Activated T-helper 2 cell treated with anti-CD3 and anti-CD28 coated beads, Interferon-gamma antibody, Interleukin-2, Interleukin-4, amounts not matched to agents 10 μg/mL and 5 μg/mL and 100 μg/mL, durations not matched to agents 14 hours and 24 hours and 36 hours (primary cell): ENCODE results near the gene EFHB. TPM values are rescaled to one million over a fixed set of nuclear protein-coding genes. Genes with fewer than 3 reads are reported as not detected.
A peak's percentile ranks its signal among the peaks of the same experiment; 100 is the strongest.
"Not testable (repeated sequence)": the region's sequence is repeated elsewhere in the genome, so short reads cannot be mapped to it uniquely, and the experiment has no call there.

Experiments
- DNase-seq: peaks from one replicate; pipeline ENCODE4 v3.0.0; 2021; ENCODE audit warnings: low spot score
- H3K27ac Mint-ChIP-seq: one replicate; pipeline ENCODE4 v1.8.0; 2021; ENCODE audit warnings: mixed read lengths
- H3K27me3 Mint-ChIP-seq: one replicate; pipeline ENCODE4 v1.8.0; 2021; ENCODE audit warnings: low read depth, mixed read lengths
- H3K36me3 Mint-ChIP-seq: one replicate; pipeline ENCODE4 v1.8.0; 2021; ENCODE audit warnings: low read depth, mixed read lengths
- H3K4me1 Mint-ChIP-seq: one replicate; pipeline ENCODE4 v1.8.0; 2021; ENCODE audit warnings: low read depth, mixed read lengths
- H3K4me3 Mint-ChIP-seq: one replicate; pipeline ENCODE4 v1.8.0; 2021; ENCODE audit warnings: low read depth, mild to moderate bottlenecking, moderate library complexity, mixed read lengths
- H3K9me3 Mint-ChIP-seq: one replicate; pipeline ENCODE4 v1.8.0; 2021; ENCODE audit warnings: mixed read lengths
- intact Hi-C: fragments of 100-400 bp; cut with micrococcal nuclease; formaldehyde crosslinking; loops from one replicate; pipeline ENCODE4 v1.15.1; 2023
- total RNA-seq: library from RNA; stranded (reverse); gene quantifications from 2 replicates; pipeline ENCODE4 v1.2.3, GENCODE V29; 2022

Gene EFHB, protein sequence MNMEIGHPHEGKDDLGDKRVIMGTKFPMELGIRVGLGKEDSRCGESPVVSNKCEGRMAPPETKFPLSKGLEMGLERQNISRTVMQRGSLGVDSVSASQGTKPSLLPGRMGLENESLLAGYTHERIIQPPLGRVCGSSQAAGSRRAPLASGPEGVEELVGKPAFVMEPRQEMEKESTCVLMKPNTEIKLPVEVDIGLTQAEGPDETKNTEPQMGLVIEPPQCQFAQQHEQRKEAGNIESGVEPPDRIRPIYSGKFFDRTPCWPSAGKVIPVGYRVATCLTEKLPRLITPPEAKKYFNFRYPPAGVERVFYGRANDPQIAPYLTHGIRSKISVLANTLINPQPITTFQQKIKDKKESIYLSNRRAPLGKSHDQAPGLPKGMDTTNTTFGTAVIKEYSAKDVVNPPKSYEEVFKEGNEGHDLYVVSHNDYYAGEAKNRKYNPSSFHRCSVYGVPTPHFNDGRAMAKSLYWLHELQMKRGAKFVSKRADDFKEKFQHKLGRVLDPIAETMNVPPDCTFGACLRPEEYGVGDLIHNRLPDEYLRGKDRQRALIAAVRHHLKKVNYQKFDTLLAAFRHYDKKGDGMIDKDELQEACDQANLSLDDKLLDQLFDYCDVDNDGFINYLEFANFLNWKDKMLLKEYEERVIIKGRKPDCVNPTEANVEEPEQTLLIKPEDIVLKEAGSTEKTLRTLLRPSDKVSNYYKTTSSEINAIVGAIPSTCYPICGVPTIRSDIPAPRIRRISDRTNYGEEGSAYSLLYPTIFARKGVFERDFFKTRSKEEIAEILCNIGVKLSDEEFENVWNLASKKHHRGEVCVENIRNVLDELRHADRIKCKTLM
- total RNA-seq, result 0.94 TPM in 1 of 2 replicates, not detected in the other

DNA sequence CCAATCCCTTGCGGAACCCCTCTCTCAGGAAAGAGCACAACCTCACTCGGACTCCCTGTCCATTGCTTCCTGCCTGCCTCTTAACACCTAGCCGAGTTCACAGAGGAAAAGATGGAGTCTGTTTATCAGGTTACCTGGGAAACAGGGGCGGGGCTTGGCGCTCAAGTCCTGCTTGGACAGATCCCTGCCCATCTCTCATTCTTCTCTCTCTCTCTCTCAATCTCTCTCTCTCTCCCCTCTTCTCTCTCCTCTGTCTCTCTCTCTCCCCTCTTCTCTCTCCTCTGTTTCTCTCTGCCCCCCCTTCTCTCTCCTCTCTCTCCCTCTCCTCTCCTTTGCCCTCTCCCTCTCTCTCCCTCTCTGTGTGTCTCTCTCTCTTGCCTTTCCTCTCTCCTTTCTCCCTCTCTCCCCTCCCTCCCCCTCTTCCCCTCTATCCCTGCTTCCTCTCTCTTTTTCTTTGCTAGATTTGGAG is at the start of gene EFHB:
Gene EFHB (minus strand): TSS at position 120 of the 469 bp plus-strand sequence. CDS start 199 bp downstream, outside the sequence.
- Mint-ChIP-seq H3K27me3 (peaks cover 8% of the 10 kb centered on the region), H3K36me3 (no peaks in the 10 kb centered on the region), H3K4me1 (peaks cover 54% of the 10 kb centered on the region), H3K4me3 (no peak within 1 kb of the TSS), H3K9me3 (no peaks in the 10 kb centered on the region), H3K27ac (peak within 1 kb of the TSS; percentile 14)
- intact Hi-C loops, result loop anchor here (5.0 to 10.0 kb wide), 4 partner anchors 47 to 1729 kb away; no protein-coding TSS in a partner anchor
- no peak for DNase-seq

DNA sequence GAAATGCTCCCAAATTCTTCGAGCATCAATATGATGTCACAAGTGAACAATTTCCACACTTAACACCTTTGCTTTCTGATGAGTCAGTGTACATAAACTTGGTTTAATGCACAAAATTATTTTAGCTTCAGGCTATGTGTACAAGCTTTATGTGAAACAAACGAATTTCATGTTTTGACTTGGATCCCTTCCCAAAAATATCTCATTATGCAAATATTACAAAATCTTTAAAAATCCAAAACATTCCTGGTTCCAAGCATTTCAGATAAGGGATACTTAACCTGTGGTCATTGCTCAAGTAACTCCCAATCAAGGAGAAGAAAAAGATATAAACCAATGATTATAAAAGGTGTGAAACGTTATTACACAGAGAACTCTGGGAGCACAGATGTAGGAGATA is 38.0 kb upstream of the EFHB start:
- H3K27ac Mint-ChIP-seq, result no peak overlapping the region
- intact Hi-C loops, result loop anchor here (10.0 kb wide), 1 partner anchor 87 kb away; no protein-coding TSS in a partner anchor
- DNase-seq, result no peak
- H3K9me3 Mint-ChIP-seq, result no peaks in the 10 kb centered on the region
- peaks cover 56% of the 10 kb centered on the region for H3K36me3 Mint-ChIP-seq
- no peak overlapping the region for H3K4me3 Mint-ChIP-seq
- peaks cover 5% of the 10 kb centered on the region for H3K4me1 Mint-ChIP-seq
- no peaks in the 10 kb centered on the region for H3K27me3 Mint-ChIP-seq

DNA sequence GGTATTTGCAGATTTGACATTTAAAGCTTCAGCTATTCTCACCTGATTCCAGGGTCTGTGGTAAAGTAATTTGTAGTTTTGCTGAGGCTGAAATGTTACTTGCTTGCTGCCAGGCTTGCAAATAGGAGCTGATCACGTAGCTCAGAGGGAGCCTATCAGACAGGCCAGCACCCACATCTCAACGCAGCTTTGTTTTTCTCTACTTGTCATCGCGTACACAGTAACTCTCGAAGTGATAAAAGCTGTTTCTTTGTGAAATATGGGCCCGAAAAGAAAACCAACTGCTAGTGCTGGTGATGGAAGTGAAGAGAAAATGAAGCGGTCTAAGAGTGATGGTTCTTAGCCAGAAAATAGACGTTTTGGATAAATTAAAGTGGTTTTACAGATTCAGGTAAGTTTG is 36.3 kb upstream of the EFHB start:
- DNase-seq, result no peak
- Mint-ChIP-seq H3K4me3 (no peak overlapping the region), H3K36me3 (peaks cover 51% of the 10 kb centered on the region), H3K4me1 (peaks cover 8% of the 10 kb centered on the region), H3K27ac (no peak overlapping the region), H3K9me3 (no peaks in the 10 kb centered on the region), H3K27me3 (no peaks in the 10 kb centered on the region)
- intact Hi-C loops, result loop anchor here (10.0 kb wide), 1 partner anchor 86 kb away; no protein-coding TSS in a partner anchor

DNA sequence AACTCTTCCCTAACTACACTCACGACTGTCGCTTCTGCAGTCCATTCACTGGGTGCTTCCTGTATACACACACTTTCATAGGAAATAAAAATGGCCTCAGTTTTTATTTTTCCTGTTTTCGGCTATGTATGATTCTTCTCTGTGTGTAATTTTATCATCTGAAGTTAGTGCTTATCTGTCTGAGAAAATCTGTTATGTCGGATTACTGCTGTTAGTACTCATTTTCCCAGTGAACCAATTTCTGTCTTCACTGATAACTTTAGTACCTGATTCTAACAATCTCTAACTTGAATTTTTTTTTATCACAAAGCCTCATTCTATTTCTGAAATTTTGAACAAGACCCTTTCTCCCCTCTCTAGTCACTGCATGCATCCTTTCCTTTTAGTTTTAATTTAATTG is 33.8 kb upstream of the EFHB start:
- H3K9me3 Mint-ChIP-seq, result no peaks in the 10 kb centered on the region
- peaks cover 8% of the 10 kb centered on the region for H3K4me1 Mint-ChIP-seq
- intact Hi-C loops, result no loop called here
- no peaks in the 10 kb centered on the region for H3K27me3 Mint-ChIP-seq
- H3K27ac Mint-ChIP-seq, result no peak overlapping the region
- DNase-seq, result no peak
- no peak overlapping the region for H3K4me3 Mint-ChIP-seq
- H3K36me3 Mint-ChIP-seq, result peaks cover 44% of the 10 kb centered on the region

DNA sequence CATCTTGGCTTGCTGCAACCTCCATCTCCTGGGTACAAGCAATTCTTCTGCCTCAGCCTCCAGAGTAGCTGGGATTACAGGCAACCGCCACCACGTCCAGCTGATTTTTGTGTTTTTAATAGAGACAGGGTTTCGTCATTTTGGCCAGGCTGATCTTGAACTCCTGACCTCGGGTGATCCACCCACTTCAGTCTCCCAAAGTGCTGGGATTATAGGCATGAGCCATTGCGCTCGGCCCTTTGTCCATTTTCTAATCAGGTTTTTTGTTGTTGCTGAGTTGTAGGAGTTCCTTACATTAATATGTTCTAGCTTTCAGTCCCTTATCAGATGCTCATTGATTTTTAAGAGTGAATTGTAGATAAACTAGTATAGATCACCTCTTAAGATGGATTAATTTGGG is 33.2 kb upstream of the EFHB start:
- H3K9me3 Mint-ChIP-seq, result no peaks in the 10 kb centered on the region
- no peak for DNase-seq
- no peak overlapping the region for H3K4me3 Mint-ChIP-seq
- peaks cover 4% of the 10 kb centered on the region for H3K4me1 Mint-ChIP-seq
- no peaks in the 10 kb centered on the region for H3K27me3 Mint-ChIP-seq
- no peak overlapping the region for H3K27ac Mint-ChIP-seq
- intact Hi-C loops, result no loop called here
- H3K36me3 Mint-ChIP-seq, result peaks cover 38% of the 10 kb centered on the region

DNA sequence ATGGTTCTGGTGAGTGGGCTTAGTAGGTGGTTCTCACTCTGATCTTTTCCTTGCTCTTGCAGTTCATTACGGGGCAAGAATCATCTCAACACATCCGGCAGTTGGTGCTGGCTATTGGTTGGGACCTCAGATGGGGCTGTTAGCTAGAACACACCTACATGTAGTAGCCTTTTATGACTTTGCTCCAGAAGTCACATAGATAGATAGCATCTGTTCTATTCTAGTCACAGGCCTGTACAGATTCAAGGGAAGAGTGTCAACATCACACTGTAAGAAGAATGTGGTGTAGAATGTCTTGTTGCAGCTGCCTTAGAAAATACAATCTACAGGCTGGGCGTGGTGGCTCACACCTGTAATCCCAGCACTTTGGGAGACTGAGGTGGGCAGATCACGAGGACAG is 27.9 kb upstream of the EFHB start:
- H3K4me3 Mint-ChIP-seq, result no peak overlapping the region

DNA sequence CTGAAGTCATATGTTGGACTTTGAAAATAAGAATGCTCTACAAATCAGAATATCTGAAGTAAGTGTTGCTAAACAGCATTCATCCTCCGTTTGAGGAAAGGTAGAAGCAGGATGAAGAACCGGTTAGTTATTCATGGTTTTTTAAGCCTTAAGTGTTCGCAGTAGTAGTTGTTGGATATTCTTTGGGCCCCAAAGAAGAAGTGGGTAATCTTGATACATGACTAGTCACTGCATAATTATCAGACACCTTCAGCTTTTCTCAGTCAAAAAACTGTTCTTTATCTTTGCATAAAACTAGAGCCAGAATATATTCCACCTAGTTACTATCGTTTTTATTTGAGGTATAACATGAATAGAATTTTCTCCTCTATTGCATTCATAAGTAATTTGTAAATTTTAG is 26.7 kb upstream of the EFHB start:
- H3K27ac Mint-ChIP-seq, result no peak overlapping the region
- H3K4me3 Mint-ChIP-seq, result no peak overlapping the region
- intact Hi-C loops, result no loop called here
- DNase-seq, result no peak
- H3K4me1 Mint-ChIP-seq, result peaks cover 14% of the 10 kb centered on the region
- H3K27me3 Mint-ChIP-seq, result no peaks in the 10 kb centered on the region
- peaks cover 30% of the 10 kb centered on the region for H3K36me3 Mint-ChIP-seq
- no peaks in the 10 kb centered on the region for H3K9me3 Mint-ChIP-seq

More for the DNA sequence above, 27.9 kb upstream of the EFHB start:
- Mint-ChIP-seq H3K27ac (no peak overlapping the region), H3K9me3 (no peaks in the 10 kb centered on the region), H3K36me3 (peaks cover 31% of the 10 kb centered on the region), H3K4me1 (peaks cover 14% of the 10 kb centered on the region), H3K27me3 (no peaks in the 10 kb centered on the region)
- no peak for DNase-seq
- intact Hi-C loops, result no loop called here

DNA sequence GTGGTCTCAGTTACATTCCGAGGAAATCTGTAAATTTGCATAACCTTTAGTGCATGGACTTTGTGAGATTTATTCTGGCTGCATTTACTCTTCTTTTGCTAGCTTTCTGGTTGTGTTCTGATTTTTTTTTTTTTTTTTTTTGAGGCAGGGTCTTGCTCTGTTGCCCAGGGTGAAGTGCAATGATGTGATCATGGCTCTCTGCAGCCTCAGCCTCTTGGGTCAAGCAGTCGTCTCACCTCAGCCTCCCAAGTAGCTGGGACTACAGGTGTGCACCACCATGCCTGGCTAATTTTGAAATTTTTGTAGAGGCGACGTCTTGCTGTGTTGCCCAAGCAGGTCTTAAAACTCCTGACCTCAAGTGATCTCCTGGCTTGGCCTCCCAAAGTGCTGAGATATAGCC is 25.5 kb upstream of the EFHB start:
- peaks cover 15% of the 10 kb centered on the region for H3K4me1 Mint-ChIP-seq
- H3K4me3 Mint-ChIP-seq, result no peak overlapping the region
- H3K27ac Mint-ChIP-seq, result no peak overlapping the region
- DNase-seq, result no peak
- H3K36me3 Mint-ChIP-seq, result peaks cover 40% of the 10 kb centered on the region
- H3K27me3 Mint-ChIP-seq, result no peaks in the 10 kb centered on the region
- no peaks in the 10 kb centered on the region for H3K9me3 Mint-ChIP-seq
- intact Hi-C loops, result no loop called here

DNA sequence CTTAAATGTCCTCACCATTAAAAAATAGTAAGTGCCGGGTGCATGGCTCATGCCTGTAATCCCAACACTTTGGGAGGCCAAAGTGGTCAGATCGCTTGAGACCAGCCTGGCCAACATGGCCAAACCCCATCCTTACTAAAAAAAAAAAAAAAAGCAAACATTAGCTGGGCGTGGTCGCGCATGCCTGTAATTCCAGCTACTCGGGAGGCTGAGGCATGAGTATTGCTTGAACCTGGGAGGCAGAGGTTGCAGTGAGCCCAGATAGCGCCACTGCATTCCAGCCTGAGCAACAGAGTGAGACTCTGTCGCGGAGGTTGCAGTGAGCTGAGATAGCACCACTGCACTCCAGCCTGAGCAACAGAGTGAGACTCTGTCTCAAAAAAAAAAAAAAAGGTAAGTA is 23.3 kb upstream of the EFHB start:
- H3K27ac Mint-ChIP-seq, H3K27me3 Mint-ChIP-seq, H3K9me3 Mint-ChIP-seq, DNase-seq, intact Hi-C loops, H3K4me3 Mint-ChIP-seq: not testable (repeated sequence)
- Mint-ChIP-seq H3K36me3 (peaks cover 45% of the 10 kb centered on the region), H3K4me1 (peaks cover 15% of the 10 kb centered on the region)

DNA sequence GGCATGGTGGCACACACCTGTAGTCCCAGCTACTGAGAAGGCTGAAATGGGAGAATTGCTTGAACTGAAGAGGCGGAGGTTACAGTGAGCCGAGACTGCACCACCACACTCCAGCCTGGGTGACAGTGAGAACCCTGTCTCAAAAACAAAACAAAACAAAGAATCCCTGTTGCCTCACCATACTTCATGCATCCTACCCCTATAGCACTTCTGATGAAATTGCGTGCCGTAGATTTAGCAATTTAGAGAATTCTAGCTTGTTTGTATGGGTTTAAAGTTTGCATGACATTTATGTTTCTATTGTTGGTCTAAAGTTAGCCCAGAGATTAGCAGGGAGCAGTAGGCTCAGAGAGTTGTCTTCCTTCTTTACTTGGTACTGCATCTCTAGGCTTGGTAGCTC is 20.7 kb upstream of the EFHB start:
- intact Hi-C loops, result no loop called here
- no peak overlapping the region for H3K27ac Mint-ChIP-seq
- H3K27me3 Mint-ChIP-seq, result no peaks in the 10 kb centered on the region
- peaks cover 48% of the 10 kb centered on the region for H3K36me3 Mint-ChIP-seq
- DNase-seq, result no peak
- no peaks in the 10 kb centered on the region for H3K9me3 Mint-ChIP-seq
- peaks cover 18% of the 10 kb centered on the region for H3K4me1 Mint-ChIP-seq
- H3K4me3 Mint-ChIP-seq, result no peak overlapping the region

DNA sequence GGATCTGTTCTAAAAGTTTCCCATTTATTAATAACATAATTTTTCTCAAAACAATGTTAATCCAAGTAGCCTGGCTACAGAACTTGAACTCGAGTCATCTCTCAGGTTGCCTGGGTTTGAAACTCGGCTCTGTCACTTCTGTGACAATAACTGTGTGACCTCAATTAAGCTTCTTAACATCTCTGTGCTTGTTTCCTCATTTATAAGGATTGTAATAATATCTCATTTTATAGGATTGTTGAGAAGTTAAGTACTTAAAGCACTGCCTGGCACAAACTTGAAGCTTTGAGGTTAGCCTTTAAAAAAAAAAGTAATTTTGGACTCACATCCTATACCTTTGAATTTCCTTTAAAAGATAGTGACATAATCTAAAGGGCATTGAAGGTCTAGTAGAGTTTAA is 16.3 kb upstream of the EFHB start:
- no peaks in the 10 kb centered on the region for H3K27me3 Mint-ChIP-seq
- no peaks in the 10 kb centered on the region for H3K9me3 Mint-ChIP-seq
- intact Hi-C loops, result no loop called here
- H3K4me1 Mint-ChIP-seq, result peaks cover 28% of the 10 kb centered on the region
- H3K27ac Mint-ChIP-seq, result no peak overlapping the region
- no peak overlapping the region for H3K4me3 Mint-ChIP-seq
- DNase-seq, result no peak
- H3K36me3 Mint-ChIP-seq, result peaks cover 43% of the 10 kb centered on the region

DNA sequence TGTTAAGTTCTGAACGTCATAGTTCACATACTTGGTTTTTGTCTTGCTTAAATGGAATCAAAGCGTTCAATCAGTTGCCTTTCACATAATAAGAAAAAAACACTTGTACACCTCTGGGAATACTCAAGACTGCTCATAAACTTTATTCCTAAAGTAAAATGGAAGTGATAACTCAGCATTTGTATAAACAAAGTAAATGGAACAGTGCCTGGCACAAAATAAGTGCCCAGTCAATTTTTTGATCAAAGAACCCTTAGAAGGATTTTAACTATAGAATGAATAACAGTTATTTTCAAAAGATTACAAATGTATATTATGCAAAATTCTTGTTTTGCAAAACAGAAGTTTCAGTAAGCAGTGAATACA is 14.2 kb upstream of the EFHB start:
- intact Hi-C loops, result loop anchor here (5.0 kb wide), 2 partner anchors 801 to 1501 kb away; partner anchors contain the start of gene KCNH8
- peaks cover 27% of the 10 kb centered on the region for H3K4me1 Mint-ChIP-seq
- peak overlapping the region; percentile 98 for H3K4me3 Mint-ChIP-seq
- H3K36me3 Mint-ChIP-seq, result peaks cover 34% of the 10 kb centered on the region
- peak overlapping the region; percentile 98 for H3K27ac Mint-ChIP-seq
- peaks cover 2% of the 10 kb centered on the region for H3K27me3 Mint-ChIP-seq
- no peak for DNase-seq
- no peaks in the 10 kb centered on the region for H3K9me3 Mint-ChIP-seq
